ENCODE data around the gene CEP135. TPM values are rescaled to one million over a fixed set of nuclear protein-coding genes. Genes with fewer than 3 reads are reported as not detected.

Gene CEP135
- total and polyA plus RNA-seq, 2 experiments from 2014 or later: 5.7 to 6.6 TPM

DNA sequence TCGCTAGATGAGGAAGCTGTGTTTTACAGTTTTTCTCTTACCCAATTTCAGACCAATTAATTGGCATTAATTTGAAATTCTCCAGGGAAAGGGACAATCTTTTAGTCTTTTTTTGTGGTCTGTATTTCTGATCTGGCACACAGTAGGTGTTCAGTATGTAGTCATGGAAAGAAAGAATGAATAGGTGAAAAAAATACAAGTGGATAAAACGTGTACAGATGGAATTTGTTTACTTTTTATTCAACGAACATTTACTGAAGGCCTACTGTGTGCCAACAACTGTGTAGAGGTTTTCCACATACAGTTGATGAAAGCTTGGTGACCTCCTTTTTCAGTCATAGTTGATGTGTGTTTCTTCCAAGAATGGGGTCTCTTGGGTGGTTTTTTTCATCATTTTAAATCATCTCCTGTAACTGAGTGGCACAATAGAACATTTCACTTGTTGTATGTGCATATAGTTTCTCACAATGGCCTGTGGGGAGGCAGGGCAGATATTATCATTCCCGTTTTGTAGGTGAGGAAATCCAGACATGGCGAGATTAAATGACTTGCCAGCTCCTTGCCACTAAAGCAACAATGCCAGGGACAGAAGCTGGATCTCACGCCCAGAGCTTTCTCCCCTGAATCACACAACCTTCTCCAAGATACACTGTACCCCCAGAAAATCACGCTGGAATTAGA lies 102.4 kb downstream of the CEP135 start:
- Histone ChIP-seq H3K4me2 (ENCODE audit: unreplicated experiment) (no peak overlapping the region), H3K9me2 (ENCODE audit: insufficient read depth) (no peaks in the 10 kb centered on the region), H3K27ac (no peak overlapping the region), H3K79me2 (ENCODE audit: insufficient read depth) (no peaks in the 10 kb centered on the region), H2AFZ (no peak overlapping the region), H3K9ac (no peak overlapping the region), H3F3A (ENCODE audit: insufficient read depth) (no peaks in the 10 kb centered on the region), H3K36me3 (ENCODE audit: low read depth) (no peaks in the 10 kb centered on the region), H3K4me3 (no peak overlapping the region), H3K9me3 (ENCODE audit: low read depth) (no peaks in the 10 kb centered on the region), H3K4me1 (ENCODE audit: insufficient read depth) (peaks cover 6% of the 10 kb centered on the region; the same call in 1 of the 2 replicates), H3K27me3 (replicated peaks; ENCODE audit: insufficient read depth) (peaks cover 62% of the 10 kb centered on the region), H4K20me1 (ENCODE audit: insufficient read depth) (no peaks in the 10 kb centered on the region)
- no peak for DNase-seq
- TF ChIP-seq EZH2 (IDR thresholded peaks at IDR 0.05; ENCODE audit: insufficient read depth, poor library complexity, severe bottlenecking) (no peak), EZH2phosphoT487 (IDR thresholded peaks at IDR 0.05; ENCODE audit: insufficient read depth, low read depth) (no peak)
- WGBS, 2 experiments (ENCODE audit: low coverage in 1 of 2, low lambda C conversion rate in 2 of 2, missing lambda C conversion rate in 2 of 2): 48 to 54% methylated on average over 7 of the region's 7 CpGs
- in situ Hi-C loops (cut with MboI): no loop called here

DNA sequence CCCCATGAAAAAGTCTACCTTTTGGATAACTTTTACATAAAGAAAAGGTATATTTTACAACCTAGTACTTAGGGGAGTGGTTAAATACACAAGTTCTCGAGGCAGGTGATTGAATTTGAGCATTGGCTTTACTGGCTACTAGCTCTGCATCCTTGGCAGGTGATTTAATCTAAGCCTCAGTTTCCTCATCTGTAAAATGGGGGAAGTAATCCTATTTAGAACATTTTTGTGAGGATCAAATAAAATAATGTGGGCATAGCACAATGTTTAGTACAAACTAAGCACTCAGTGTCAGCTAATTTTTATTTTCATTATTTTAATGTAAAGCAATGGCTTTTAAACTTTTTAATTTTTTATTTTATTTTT lies 102.9 kb downstream of the CEP135 start:
- Histone ChIP-seq H3K9me2 (ENCODE audit: insufficient read depth) (no peaks in the 10 kb centered on the region), H3K27me3 (replicated peaks; ENCODE audit: insufficient read depth) (peaks cover 62% of the 10 kb centered on the region), H3K27ac (no peak overlapping the region), H3K36me3 (ENCODE audit: low read depth) (no peaks in the 10 kb centered on the region), H4K20me1 (ENCODE audit: insufficient read depth) (no peaks in the 10 kb centered on the region), H3K4me3 (no peak overlapping the region), H3K9ac (no peak overlapping the region), H3F3A (ENCODE audit: insufficient read depth) (no peaks in the 10 kb centered on the region), H3K79me2 (ENCODE audit: insufficient read depth) (no peaks in the 10 kb centered on the region), H3K9me3 (ENCODE audit: low read depth) (no peaks in the 10 kb centered on the region), H2AFZ (no peak overlapping the region), H3K4me2 (ENCODE audit: unreplicated experiment) (no peak overlapping the region), H3K4me1 (ENCODE audit: insufficient read depth) (peaks cover 6% of the 10 kb centered on the region; the same call in 1 of the 2 replicates)
- in situ Hi-C loops (cut with MboI): no loop called here
- no peak for TF ChIP-seq EZH2 (IDR thresholded peaks at IDR 0.05; ENCODE audit: insufficient read depth, poor library complexity, severe bottlenecking)
- WGBS, 2 experiments (ENCODE audit: low coverage in 1 of 2, low lambda C conversion rate in 2 of 2, missing lambda C conversion rate in 2 of 2): 57 to 74% methylated on average over 1 of the region's 1 CpG
- no peak for DNase-seq

DNA sequence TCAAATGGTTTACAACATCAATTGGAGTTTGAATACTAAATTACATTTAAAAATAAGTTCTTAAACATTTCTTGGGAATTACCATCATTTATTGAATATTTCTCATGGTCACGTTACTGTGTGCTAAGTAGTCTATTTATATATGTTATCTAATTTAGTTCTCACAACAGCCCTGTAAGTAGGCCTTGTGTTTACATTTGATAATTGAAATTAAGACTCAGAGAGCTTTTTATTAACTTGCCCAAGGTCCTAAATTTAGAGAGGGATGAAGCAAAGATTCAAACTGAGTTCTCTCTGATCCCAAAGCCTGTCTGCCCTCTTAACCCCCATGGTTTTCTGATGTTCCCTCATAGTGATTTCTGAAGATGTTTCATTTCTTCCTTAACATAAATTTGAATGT lies 103.7 kb downstream of the CEP135 start:
- no peak overlapping the region for H3K4me2 ChIP-seq (ENCODE audit: unreplicated experiment)
- DNase-seq: no peak
- H3K27me3 ChIP-seq (replicated peaks; ENCODE audit: insufficient read depth): peaks cover 60% of the 10 kb centered on the region
- no peaks in the 10 kb centered on the region for H3F3A ChIP-seq (ENCODE audit: insufficient read depth)
- H3K4me3 ChIP-seq: no peak overlapping the region
- in situ Hi-C loops (cut with MboI): no loop called here
- H4K20me1 ChIP-seq (ENCODE audit: insufficient read depth): no peaks in the 10 kb centered on the region
- H3K27ac ChIP-seq: no peak overlapping the region
- no peaks in the 10 kb centered on the region for H3K9me2 ChIP-seq (ENCODE audit: insufficient read depth)
- H3K9ac ChIP-seq: no peak overlapping the region
- H3K36me3 ChIP-seq (ENCODE audit: low read depth): no peaks in the 10 kb centered on the region
- WGBS, 2 experiments (ENCODE audit: low coverage in 1 of 2, low lambda C conversion rate in 2 of 2, missing lambda C conversion rate in 2 of 2): 7 to 11% methylated on average over 1 of the region's 1 CpG
- TF ChIP-seq EZH2 (IDR thresholded peaks at IDR 0.05; ENCODE audit: insufficient read depth, poor library complexity, severe bottlenecking) (no peak), EZH2phosphoT487 (IDR thresholded peaks at IDR 0.05; ENCODE audit: insufficient read depth, low read depth) (no peak)
- no peak overlapping the region for H2AFZ ChIP-seq
- H3K9me3 ChIP-seq (ENCODE audit: low read depth): no peaks in the 10 kb centered on the region
- H3K79me2 ChIP-seq (ENCODE audit: insufficient read depth): no peaks in the 10 kb centered on the region
- peaks cover 6% of the 10 kb centered on the region; the same call in 1 of the 2 replicates for H3K4me1 ChIP-seq (ENCODE audit: insufficient read depth)

DNA sequence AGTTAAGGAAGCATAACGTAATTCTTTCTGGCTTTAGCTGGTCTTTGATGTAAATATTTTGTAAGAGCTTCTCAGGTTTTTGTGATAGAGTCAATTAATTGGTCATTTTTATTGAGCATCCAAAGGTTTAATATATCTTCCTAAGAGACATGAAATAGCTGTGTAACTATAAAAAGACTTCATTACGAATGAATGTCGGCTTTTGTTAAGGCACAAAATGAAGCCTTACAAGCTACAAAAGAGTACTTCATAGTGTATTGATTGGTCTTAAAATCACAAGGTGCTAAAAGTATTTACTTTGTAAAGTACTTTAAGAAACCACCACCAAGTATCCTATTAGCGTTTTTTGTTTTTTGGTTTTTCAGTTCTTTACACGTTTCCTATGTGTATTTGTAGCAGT lies 104.2 kb downstream of the CEP135 start:
- no peak for TF ChIP-seq EZH2phosphoT487 (IDR thresholded peaks at IDR 0.05; ENCODE audit: insufficient read depth, low read depth)
- no peak for TF ChIP-seq EZH2 (IDR thresholded peaks at IDR 0.05; ENCODE audit: insufficient read depth, poor library complexity, severe bottlenecking)
- Histone ChIP-seq H3K9me2 (ENCODE audit: insufficient read depth) (no peaks in the 10 kb centered on the region), H3K27me3 (replicated peaks; ENCODE audit: insufficient read depth) (peaks cover 55% of the 10 kb centered on the region), H3K79me2 (ENCODE audit: insufficient read depth) (no peaks in the 10 kb centered on the region), H3K4me1 (ENCODE audit: insufficient read depth) (peaks cover 6% of the 10 kb centered on the region; the same call in 1 of the 2 replicates), H3K4me3 (no peak overlapping the region), H4K20me1 (ENCODE audit: insufficient read depth) (no peaks in the 10 kb centered on the region), H3K4me2 (ENCODE audit: unreplicated experiment) (no peak overlapping the region), H2AFZ (no peak overlapping the region), H3K9me3 (ENCODE audit: low read depth) (no peaks in the 10 kb centered on the region), H3K9ac (no peak overlapping the region), H3K36me3 (ENCODE audit: low read depth) (no peaks in the 10 kb centered on the region), H3K27ac (no peak overlapping the region), H3F3A (ENCODE audit: insufficient read depth) (no peaks in the 10 kb centered on the region)
- 80 to 82% methylated on average over 5 of the region's 5 CpGs for WGBS, 2 experiments (ENCODE audit: low coverage in 1 of 2, low lambda C conversion rate in 2 of 2, missing lambda C conversion rate in 2 of 2)
- in situ Hi-C loops (cut with MboI): no loop called here
- DNase-seq: no peak
